NCI-H2171 (cell line): ENCODE data around the gene OR5H14.
"Not testable (repeated sequence)": the region's sequence is repeated elsewhere in the genome, so short reads cannot be mapped to it uniquely, and the experiment has no call there.

Experiments used
- DNase-seq: peaks from one replicate; lab custom pipeline; 2025; lab: John Stamatoyannopoulos, UW

Gene OR5H14

DNA sequence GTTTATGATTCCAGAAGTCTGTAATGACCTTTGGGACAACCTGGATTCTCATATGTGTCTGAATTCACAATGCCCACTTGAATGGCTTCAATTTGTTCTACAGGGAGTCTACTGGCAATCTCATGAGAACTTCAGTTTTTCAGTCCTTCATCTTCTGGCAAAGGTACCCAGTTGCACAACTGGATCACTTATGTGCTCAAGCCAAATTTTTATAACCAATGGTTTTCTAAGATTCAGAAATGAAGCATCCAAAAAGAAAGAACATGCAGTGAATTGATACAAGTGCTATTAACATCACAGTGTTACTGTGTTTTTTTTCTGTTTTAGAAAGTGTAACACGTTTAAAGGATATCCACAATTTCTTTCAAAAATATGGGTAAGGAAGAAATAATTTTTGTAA lies at the start of gene OR5H14:
OR5H14 (plus strand) TSS at position 301 of the 400 bp plus-strand sequence. CDS start 1,907 bp downstream, outside the sequence.
- DNase-seq: no peak

DNA sequence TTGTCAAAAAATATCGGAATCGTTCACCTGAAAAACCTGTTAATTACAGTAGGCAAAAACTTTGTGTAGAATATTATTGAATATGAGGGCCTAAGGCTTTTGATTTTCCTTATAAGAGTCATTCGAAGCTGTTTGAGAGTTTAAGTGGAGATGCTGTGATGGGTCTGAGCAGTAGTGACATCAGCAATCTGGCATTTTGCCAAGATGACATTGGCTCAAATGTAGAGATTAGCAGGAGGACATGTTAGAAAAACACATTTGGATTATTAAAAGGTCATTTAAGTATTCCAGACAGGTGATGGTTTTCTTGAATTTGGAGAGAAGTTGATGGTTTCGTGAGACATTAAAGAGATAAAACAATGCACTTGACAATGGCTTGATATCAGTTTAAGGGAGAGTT lies 47.4 kb upstream of the OR5H14 start:
- no peak for DNase-seq

DNA sequence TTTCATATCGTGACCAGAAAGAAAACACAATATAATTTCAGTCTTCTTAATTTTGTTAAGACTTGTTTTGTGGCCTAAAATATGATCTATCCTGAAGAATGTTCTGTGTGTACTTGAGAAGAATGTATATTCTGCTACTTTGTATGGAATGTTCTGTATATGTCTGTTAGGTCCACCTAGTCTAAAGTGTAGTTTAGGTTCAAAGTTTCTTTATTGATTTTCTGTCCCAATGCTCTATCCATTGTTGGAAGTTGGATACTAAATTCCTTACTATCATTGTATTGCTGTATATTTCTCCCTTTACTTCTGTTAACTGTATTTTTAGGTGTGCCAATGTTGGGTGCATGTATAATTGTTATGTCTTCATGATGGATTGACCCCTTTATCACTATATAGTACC lies 39.1 kb upstream of the OR5H14 start:
- no peak for DNase-seq

- DNase-seq: no peak
Measured at GRCh38 chr3:98109807-98110549, 37.3 kb upstream of the OR5H14 start.

DNA sequence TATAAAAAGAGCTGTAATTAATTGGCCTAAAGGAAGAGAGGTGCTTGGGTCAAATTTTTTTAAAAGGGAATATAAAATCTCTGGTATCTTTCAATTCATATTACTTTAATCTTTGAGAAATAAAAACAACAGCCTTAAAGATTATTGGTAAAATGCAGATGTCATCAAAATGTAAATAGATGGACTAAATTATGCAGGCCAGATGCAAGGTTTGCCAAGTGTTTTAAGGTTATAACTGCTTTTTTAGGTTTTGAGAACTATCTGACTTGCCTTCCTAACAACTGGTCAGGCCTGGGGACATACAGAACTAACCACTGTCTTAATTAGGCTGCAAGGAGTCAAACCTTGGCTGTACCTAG lies 36.8 kb upstream of the OR5H14 start:
- no peak for DNase-seq

DNA sequence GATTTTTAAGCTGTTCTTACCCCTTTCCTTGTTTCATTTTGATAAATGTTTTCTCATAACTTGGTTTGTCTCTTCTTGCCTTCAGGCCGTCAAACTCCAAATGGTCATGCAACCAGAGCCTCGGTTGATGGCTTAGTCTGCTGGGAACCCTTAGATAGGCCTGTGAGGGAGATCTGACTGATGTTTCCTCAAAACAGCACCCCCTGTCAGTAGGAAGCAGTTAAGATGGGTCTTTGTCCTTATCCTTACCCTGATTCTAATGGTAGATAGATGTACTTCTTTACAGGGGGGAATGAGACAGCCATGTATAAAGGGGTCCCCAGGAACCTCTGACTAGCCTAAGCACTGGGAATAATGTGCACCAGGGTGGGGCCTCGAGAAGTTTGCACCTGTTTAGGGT lies 33.0 kb upstream of the OR5H14 start:
- no peak for DNase-seq

- DNase-seq: no peak
Measured at GRCh38 chr3:98115717-98116116, 31.6 kb upstream of the OR5H14 start.

- DNase-seq: no peak
Measured at GRCh38 chr3:98130421-98130820, 16.9 kb upstream of the OR5H14 start, which contains the start of gene OR5H1. Gene OR5H1 (plus strand): TSS chr3:98130721. CDS start chr3:98132698, 1,977 bp downstream.

DNA sequence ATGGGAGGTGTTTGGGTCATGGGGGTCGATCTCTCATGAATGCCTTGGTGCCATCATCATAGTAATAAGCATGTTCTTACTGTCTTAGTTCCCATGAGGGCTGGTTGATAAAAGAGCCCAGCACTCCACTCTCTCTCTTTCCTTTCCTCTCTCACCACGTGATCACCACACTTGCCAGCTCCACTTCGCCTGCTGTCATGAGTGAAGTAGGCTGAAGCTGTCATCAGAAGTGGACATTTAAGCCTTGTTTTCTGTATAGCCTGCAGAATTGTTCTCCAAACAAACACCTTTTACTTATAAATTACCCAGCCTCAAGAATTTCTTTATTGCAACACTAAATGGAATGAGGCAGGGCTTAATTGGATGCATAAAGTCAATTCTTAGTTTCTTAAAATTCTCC lies 10.6 kb upstream of the OR5H14 start:
- DNase-seq: no peak

GRCh38 chr3:98137826-98138557 lies 9.3 kb upstream of the OR5H14 start:
- not testable (repeated sequence) for DNase-seq

DNA sequence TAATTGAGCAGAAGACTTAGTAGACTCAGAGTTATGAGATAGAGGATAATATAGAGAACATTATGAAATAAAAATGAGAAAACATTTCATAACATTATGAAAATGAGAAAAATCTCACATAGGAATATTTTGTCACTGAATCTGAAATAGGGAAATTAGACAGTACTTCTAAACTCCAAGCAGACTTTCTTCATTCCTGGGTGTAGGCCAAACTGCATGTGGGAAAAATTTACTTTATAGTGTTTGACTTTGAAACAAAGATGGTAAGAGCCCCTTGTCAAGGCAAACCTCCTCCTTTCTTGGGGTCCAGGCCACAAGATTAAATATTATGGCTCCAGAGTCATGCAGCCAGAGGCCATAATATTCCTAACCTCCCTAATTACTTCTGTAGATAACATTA lies 6.7 kb upstream of the OR5H14 start:
- no peak for DNase-seq

- DNase-seq: no peak
Measured at GRCh38 chr3:98148751-98149150, 1.5 kb downstream of the OR5H14 start.

- not testable (repeated sequence) for DNase-seq
Measured at GRCh38 chr3:98149456-98149855, 2.2 kb downstream of the OR5H14 start.

- no peak for DNase-seq
Measured at GRCh38 chr3:98151241-98151640, 4.0 kb downstream of the OR5H14 start.

GRCh38 chr3:98166396-98166795 lies 19.1 kb downstream of the OR5H14 start, which contains the start of gene OR5H15:
Gene OR5H15 (plus strand): TSS chr3:98166696. CDS start chr3:98168700, 2,004 bp downstream.
- DNase-seq: no peak

DNA sequence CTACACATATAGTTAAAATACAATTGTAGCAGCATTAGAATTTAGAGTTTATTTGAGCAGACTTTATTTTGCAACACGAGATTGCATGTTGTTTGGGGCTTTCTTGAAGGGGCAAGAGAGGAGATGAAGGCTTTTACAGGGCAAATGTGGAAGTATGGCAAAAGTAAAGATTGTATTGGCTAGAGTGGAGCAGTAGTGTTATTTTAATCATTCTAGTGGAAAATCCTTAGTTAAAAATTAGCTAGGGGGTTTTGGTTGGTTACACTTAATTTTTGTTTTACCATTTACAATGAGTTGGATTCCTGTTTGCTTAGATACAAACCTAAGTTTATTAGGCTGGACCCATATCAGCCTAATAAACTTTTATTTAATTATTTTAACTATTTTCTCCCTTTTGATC lies 23.8 kb downstream of the OR5H14 start:
- no peak for DNase-seq

DNA sequence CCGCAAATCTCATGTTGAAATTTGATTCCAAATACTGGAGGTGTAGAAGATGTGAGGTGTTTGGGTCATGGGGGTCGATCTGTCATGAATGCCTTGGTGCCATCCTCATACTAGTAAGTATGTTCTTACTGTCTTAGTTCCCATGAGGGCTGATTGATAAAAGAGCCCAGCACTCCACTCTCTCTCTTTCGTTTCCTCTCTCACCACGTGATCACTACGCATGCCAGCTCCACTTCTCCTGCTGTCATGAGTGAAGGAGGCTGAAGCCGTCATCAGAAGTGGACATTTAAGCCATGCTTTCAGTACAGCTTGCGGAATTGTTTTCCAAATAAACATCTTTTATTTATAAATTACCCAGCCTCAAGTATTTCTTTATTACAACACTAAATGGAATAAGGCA lies 25.3 kb downstream of the OR5H14 start:
- DNase-seq: no peak

- DNase-seq: no peak
Measured at GRCh38 chr3:98180319-98180890, 33.1 kb downstream of the OR5H14 start.

GRCh38 chr3:98182196-98182595 lies 34.9 kb downstream of the OR5H14 start:
- DNase-seq: no peak

- no peak for DNase-seq
Measured at GRCh38 chr3:98185180-98185579, 37.9 kb downstream of the OR5H14 start.

DNA sequence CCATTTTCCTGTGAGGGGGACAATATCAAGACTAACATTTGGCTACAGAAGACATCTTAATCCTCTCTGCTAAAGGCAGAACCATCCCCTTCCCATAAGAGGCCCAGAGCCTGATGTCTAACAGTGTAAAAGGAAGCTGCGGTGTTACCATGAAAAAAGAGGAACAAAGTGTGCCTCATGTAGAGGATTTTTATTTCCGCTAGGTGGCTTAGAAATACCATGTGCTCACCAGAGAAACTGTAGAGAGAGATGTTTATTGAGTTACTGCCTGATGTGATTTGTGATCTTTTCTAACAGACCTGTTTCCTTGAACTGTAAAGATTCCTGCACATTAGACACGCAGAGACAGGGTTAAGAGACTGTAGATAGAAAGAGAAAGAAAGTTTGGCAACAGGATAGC lies 41.3 kb downstream of the OR5H14 start:
- DNase-seq: no peak

DNA sequence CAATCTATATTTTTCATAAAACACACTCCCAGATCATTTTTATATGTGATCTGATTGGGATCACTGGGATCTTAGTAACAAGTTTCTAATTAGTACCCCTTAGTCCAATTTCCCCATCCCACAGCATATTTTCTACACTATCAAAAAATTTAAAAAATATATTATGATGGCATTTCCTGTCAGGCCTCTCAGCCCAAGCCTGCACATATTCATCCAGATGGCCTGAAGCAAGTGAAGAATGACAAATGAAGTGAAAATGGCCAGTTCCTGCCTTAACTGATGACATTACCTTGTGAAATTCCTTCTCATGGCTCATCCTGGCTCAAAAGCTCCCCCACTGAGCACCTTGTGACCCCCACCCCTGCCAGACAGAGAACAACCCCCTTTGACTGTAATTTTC lies 43.6 kb downstream of the OR5H14 start:
- DNase-seq: not testable (repeated sequence)

DNA sequence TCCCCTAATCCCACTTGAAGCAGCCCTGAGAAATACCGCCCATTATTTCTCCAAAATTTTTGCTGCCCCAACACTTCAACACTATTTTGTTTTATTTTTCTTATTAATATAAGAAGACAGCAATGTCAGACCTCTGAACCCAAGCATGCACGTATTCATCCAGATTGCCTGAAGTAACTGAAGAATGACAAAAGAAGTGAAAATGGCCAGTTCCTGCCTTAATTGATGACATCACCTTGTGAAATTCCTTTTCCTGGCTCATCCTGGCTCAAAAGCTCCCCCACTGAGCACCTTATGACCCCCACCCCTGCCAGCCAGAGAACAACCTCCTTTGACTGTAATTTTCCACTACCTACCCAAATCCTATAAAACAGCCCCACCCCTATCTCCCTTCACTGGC lies 49.0 kb downstream of the OR5H14 start:
- DNase-seq: not testable (repeated sequence)
